ENCODE results near the gene UNC45B.
"Not testable (repeated sequence)": the region's sequence is repeated elsewhere in the genome, so short reads cannot be mapped to it uniquely, and the experiment has no call there.

DNA sequence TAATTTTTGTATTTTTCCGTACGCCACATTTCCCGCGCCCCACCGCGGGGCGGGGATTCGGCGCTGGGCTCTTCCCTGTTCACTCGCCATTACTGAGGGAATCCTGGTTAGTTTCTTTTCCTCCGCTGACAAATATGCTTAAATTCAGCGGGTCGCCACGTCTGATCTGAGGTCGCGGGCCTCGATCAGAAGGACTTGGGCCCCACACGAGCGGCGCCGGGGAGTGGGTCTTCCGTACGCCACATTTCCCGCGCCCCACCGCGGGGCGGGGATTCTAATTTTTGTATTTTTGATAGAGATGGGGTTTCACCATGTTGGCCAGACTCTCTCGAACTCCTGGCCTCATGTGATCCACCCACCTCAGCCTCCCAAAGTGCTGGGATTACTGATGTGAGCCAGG, 3.5 kb downstream of the UNC45B start:
- TF ChIP-seq, protein P1, sequence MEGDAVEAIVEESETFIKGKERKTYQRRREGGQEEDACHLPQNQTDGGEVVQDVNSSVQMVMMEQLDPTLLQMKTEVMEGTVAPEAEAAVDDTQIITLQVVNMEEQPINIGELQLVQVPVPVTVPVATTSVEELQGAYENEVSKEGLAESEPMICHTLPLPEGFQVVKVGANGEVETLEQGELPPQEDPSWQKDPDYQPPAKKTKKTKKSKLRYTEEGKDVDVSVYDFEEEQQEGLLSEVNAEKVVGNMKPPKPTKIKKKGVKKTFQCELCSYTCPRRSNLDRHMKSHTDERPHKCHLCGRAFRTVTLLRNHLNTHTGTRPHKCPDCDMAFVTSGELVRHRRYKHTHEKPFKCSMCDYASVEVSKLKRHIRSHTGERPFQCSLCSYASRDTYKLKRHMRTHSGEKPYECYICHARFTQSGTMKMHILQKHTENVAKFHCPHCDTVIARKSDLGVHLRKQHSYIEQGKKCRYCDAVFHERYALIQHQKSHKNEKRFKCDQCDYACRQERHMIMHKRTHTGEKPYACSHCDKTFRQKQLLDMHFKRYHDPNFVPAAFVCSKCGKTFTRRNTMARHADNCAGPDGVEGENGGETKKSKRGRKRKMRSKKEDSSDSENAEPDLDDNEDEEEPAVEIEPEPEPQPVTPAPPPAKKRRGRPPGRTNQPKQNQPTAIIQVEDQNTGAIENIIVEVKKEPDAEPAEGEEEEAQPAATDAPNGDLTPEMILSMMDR (IDR thresholded peaks at IDR 0.05; ENCODE audit: extremely low read depth in 1 of 2, insufficient read depth in 1 of 2, low read depth in 1 of 2, low read length in 2 of 2): not testable (repeated sequence)
- not testable (repeated sequence) for TF ChIP-seq POLR2A (IDR thresholded peaks at IDR 0.05; ENCODE audit: low read depth, low read length); POLR2AphosphoS5 (IDR thresholded peaks at IDR 0.05; ENCODE audit: insufficient read depth, low read depth, low read length); EZH2 (IDR thresholded peaks at IDR 0.05; ENCODE audit: borderline replicate concordance, low read depth, low read length, severe bottlenecking); FOS (IDR thresholded peaks at IDR 0.05; ENCODE audit: borderline replicate concordance, insufficient read depth, low read length); JUN (IDR thresholded peaks at IDR 0.05; ENCODE audit: borderline replicate concordance, insufficient read depth, insufficient read length, low read depth)
- TF ChIP-seq, protein P2, sequence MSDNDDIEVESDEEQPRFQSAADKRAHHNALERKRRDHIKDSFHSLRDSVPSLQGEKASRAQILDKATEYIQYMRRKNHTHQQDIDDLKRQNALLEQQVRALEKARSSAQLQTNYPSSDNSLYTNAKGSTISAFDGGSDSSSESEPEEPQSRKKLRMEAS (IDR thresholded peaks at IDR 0.05; ENCODE audit: insufficient read depth, insufficient read length): not testable (repeated sequence)

Measured in endothelial cell of umbilical vein (primary cell).